Lower leg skin (tissue), 4 donors: Measurements from ENCODE around the gene DNASE1L2. TPM values are rescaled to one million over a fixed set of nuclear protein-coding genes. Genes with fewer than 3 reads are reported as not detected.

Source experiments
- DNase-seq, 2 donors: peaks; one replicate each; pipeline ENCODE4 v3.0.0-alpha.2; 2019; ENCODE audit warnings: low spot score in 2 of 2
- H3K4me3 ChIP-seq: fragments of 200-600 bp; sonication (generic); 2 replicates; pipeline ENCODE4 v1.5.1; 2017; ENCODE audit warnings: mild to moderate bottlenecking, low read depth; ENCODE audit not compliant: poor library complexity, severe bottlenecking
- POLR2A ChIP-seq, 2 donors: fragments of 450-650 bp; IDR thresholded peaks; one replicate each; pipeline ENCODE4 v1.6.1; 2016 to 2017; ENCODE audit warnings: antibody characterized with exemption in 2 of 2, mild to moderate bottlenecking in 1 of 2, moderate library complexity in 1 of 2
- WGBS, 2 donors: methylation state at CpG; one replicate each; pipeline ENCODE4 v1.1.5; 2018; 5-methylcytosine and 5-hydroxymethylcytosine counted together
- intact Hi-C: fragments of 100-400 bp; cut with DNase I; formaldehyde crosslinking; loops from one replicate; pipeline ENCODE4 v1.15.0; 2023; ENCODE audit warnings: low total_unique reads
- total RNA-seq, 4 donors: library from RNA; depleted of rRNA; stranded (reverse); fragments of >200 nt; gene quantifications; one replicate each; pipeline ENCODE4 v1.1.0, GENCODE V29; 2016
- TF ChIP-seq, protein P1 (sequence below), 3 donors: fragments of 450-650 bp; IDR thresholded peaks; one replicate each; pipeline ENCODE4 v1.5.1; 2016; ENCODE audit warnings: antibody characterized with exemption in 3 of 3, mild to moderate bottlenecking in 3 of 3, moderate library complexity in 2 of 3

DNASE1L2 gene, protein sequence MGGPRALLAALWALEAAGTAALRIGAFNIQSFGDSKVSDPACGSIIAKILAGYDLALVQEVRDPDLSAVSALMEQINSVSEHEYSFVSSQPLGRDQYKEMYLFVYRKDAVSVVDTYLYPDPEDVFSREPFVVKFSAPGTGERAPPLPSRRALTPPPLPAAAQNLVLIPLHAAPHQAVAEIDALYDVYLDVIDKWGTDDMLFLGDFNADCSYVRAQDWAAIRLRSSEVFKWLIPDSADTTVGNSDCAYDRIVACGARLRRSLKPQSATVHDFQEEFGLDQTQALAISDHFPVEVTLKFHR
- 10 to 100 TPM; 39.8 to 93.3 (median 55.0) TPM for total RNA-seq

DNA sequence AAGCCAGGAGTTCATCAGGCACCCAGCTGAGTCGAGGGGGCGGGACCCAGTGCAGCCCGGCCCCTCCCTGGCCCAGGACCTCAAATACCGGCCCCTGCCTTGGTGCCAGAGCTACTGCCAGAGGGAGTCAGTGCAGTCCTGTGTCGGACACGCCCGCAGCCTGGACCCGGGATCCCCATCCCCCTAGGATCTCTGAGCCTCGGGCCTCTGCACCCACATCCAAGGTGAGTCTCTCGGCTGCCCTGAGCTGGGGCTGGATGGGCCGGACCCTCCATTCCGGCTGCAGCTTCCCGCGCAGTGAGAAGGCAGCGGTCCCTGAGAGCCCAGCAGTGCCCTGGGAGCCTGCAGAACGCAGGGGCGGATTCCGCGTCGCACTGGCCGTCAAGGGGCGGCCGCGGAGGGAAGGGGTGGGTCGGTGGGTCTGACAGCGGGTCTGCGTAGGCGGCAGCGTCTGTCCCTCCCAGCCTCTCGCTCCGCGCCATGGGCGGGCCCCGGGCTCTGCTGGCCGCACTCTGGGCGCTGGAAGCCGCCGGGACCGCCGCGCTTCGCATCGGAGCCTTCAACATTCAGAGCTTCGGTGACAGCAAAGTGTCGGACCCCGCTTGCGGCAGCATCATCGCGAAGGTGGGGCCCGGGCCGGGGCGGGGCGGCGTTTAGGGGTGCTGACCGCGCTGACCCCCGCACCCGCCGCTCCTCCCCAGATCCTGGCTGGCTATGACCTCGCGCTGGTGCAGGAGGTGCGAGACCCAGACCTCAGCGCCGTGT is at the start of gene DNASE1L2:
TSS of gene DNASE1L2 (plus strand) at position 108 of the 765 bp plus-strand sequence. CDS start at position 481, 373 bp downstream.
- TF ChIP-seq, protein P1, sequence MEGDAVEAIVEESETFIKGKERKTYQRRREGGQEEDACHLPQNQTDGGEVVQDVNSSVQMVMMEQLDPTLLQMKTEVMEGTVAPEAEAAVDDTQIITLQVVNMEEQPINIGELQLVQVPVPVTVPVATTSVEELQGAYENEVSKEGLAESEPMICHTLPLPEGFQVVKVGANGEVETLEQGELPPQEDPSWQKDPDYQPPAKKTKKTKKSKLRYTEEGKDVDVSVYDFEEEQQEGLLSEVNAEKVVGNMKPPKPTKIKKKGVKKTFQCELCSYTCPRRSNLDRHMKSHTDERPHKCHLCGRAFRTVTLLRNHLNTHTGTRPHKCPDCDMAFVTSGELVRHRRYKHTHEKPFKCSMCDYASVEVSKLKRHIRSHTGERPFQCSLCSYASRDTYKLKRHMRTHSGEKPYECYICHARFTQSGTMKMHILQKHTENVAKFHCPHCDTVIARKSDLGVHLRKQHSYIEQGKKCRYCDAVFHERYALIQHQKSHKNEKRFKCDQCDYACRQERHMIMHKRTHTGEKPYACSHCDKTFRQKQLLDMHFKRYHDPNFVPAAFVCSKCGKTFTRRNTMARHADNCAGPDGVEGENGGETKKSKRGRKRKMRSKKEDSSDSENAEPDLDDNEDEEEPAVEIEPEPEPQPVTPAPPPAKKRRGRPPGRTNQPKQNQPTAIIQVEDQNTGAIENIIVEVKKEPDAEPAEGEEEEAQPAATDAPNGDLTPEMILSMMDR (IDR thresholded peaks at IDR 0.05) = no peak
- no peak for TF ChIP-seq POLR2A (IDR thresholded peaks at IDR 0.05)
- intact Hi-C loops = loop anchor here (10.0 kb wide), 1 partner anchor 268 kb away; no protein-coding TSS in a partner anchor
- H3K4me3 ChIP-seq = no peak within 1 kb of the TSS
- 0 to 1% methylated on average over 15 to 31 of the region's 64 CpGs for WGBS, 2 donors
- DNase-seq = no peak

DNA sequence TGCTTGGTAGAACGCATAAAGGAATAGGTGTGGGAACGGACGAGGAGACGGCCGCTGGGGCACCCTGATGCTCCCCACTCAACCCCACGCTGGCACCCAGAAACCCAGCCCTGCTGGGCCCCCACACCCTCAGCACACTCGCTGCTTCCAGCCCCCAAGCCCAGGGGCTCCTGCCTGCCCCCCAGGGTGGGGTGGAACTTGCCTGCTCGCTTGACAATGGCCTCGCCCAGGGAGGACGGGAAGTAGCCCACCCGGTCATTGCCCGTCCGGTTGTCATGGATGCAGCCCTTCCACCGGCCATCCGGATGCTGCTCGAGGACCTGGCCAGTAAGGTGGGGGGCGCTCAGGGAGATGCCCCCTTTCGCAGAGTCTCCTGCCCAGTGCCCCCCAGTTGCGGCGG is 49.7 kb upstream of the DNASE1L2 start:
- no peak overlapping the region for H3K4me3 ChIP-seq
- no peak for DNase-seq
- intact Hi-C loops = no loop called here
- TF ChIP-seq POLR2A (IDR thresholded peaks at IDR 0.05) = no peak
- TF ChIP-seq, protein P1 (IDR thresholded peaks at IDR 0.05) = no peak
- WGBS, 2 donors = 89 to 94% methylated on average over 8 to 19 of the region's 20 CpGs

DNA sequence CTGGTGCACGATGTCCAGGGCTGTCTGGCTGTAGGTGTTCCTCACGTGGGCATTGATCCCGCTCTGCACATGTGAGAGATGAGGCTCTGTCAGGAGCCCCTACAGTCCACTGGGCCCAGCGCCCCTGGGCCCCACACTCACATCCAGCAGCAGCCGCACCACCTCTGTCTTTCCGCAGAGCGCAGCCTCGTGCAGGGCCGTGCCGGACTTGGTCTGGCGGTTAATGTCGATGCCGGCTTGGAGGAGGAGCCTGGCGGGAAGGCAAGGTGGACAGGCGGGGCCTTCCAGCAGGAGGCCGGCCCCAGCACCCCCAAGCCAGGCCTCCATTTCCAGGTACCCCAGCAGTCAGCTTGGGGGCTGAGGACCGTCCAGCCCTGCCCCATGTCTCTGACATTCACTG is 49.0 kb upstream of the DNASE1L2 start:
- 81 to 87% methylated on average over 14 to 15 of the region's 17 CpGs for WGBS, 2 donors
- intact Hi-C loops = no loop called here
- DNase-seq = no peak
- H3K4me3 ChIP-seq = no peak overlapping the region
- no peak for TF ChIP-seq POLR2A (IDR thresholded peaks at IDR 0.05)
- TF ChIP-seq, protein P1 (IDR thresholded peaks at IDR 0.05) = no peak

DNA sequence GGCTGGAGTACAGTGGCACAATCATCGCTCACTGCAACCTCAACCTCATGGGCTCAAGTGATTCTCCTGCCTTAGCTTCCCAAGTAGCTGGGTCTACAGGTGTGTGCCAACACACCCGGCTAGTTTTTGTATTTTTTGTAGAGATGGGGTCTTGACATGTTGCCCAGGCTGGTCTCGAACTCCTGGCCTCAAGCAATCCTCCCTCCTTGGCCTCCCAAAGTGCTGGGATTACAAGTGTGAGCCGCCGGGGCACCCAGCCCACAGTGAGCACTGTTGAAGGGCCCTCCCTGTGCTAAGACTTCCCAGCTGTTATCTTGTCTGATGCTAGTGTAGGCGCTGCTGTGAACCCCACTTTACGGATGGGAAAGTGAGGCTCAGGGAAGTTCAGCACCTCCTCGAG is 47.8 kb upstream of the DNASE1L2 start:
- DNase-seq = no peak
- intact Hi-C loops = no loop called here
- 94% methylated on average over 8 of the region's 8 CpGs for WGBS, 2 donors
- no peak overlapping the region for H3K4me3 ChIP-seq
- no peak for TF ChIP-seq POLR2A (IDR thresholded peaks at IDR 0.05)
- TF ChIP-seq, protein P1 (IDR thresholded peaks at IDR 0.05) = no peak

DNA sequence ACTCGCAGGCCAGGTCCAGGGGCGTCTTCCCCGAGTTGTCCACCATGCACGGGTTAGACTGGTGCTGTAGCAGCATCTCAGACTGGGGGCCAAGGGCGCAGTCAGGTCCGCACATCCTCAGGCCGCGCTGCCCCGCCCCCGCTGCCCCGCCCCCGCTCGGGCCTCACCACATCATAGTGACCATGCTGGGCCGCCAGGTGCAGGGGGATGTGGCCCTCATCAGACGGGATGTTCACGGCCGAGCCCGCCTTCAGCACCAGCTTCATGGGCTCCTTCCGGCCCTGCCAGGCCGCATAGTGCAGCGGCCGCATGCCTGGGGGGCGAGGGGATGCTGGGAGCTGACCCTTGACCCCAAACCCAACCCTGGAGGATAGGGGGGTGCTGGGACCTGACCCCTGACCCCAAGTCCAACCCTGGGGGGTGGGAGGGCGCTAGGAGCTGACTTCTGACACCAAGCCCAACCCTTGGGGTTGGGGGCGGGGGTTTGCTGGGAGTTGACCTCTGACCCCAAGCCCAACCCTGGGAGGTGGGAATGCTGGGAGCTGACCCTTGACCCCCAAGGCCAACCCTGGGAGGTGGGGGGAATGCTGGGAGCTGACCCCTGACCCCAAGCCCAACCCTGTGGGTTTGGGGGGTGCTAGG is 46.9 kb upstream of the DNASE1L2 start:
- no peak overlapping the region for H3K4me3 ChIP-seq
- WGBS, 2 donors = 90 to 94% methylated on average over 22 to 25 of the region's 25 CpGs
- DNase-seq = no peak
- intact Hi-C loops = no loop called here
- TF ChIP-seq POLR2A (IDR thresholded peaks at IDR 0.05) = no peak
- TF ChIP-seq, protein P1 (IDR thresholded peaks at IDR 0.05) = no peak
